Measurements from ENCODE around the gene SMIM30.

- TF ChIP-seq CTCF (IDR thresholded peaks at IDR 0.05 in 2 of 3, conservative IDR thresholded peaks at IDR 0.05 in 1 of 3; ENCODE audit: control insufficient read depth in 2 of 3, extremely low read depth in 1 of 3, insufficient read depth in 1 of 3, low read depth in 3 of 3, low read length in 3 of 3), result no peak
- TF ChIP-seq CREB1 (IDR thresholded peaks at IDR 0.05; ENCODE audit: low read depth), result no peak
Measured at GRCh38 chr7:113143486-113144257, 25.3 kb upstream of the SMIM30 start.
